ENCODE data around the gene ADAM12. TPM values are rescaled to one million over a fixed set of nuclear protein-coding genes. Genes with fewer than 3 reads are reported as not detected.

ADAM12 gene
- total and polyA plus RNA-seq, 9 of the 15 experiments (the other 6 are each of a cell fraction or from before 2014, with no cell fraction given): not detected

DNA sequence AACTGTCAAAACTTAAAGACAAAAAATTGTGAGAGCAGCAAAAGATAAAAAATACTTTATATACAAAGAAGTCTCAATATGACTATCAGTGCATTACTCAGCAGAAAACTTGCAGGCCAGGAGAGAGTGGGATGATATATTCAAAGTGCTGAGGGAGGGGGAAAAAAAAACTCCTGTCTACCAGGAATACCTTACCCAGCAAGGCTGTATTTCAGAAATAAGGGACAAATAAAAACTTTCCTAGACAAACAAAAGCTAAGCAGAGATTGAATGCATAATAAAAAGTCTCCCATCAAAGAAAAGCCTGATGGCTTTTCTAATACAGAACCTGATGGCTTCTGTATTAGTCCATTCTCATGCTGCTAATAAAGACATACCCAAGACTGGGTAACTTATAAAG lies 31.1 kb downstream of the ADAM12 start:
- Histone ChIP-seq H4K20me1 (replicated peaks; ENCODE audit: control insufficient read depth, insufficient read depth, low read length) (no peaks in the 10 kb centered on the region), H3K4me3 (no peak overlapping the region), H3K9ac (ENCODE audit: insufficient read depth in 1 of 2, low read depth in 2 of 2, low read length in 2 of 2) (no peak overlapping the region), H3K36me3 (ENCODE audit: control insufficient read depth, insufficient read depth, low read length) (no peaks in the 10 kb centered on the region), H3K9me3 (replicated peaks; ENCODE audit: control insufficient read depth, insufficient read depth, low read depth, low read length) (no peaks in the 10 kb centered on the region), H3K4me2 (ENCODE audit: insufficient read depth, low read length) (no peak overlapping the region), H3K4me1 (replicated peaks in 1 of 2; ENCODE audit: control insufficient read depth in 2 of 2, insufficient read depth in 2 of 2, low read length in 2 of 2) (no peaks in the 10 kb centered on the region), H3K79me2 (ENCODE audit: control insufficient read depth, insufficient read depth, low read length) (no peaks in the 10 kb centered on the region), H2AFZ (ENCODE audit: low read depth, low read length) (no peak overlapping the region), H3K27me3 (ENCODE audit: control insufficient read depth in 2 of 2, insufficient read depth in 2 of 2, low read length in 2 of 2) (no peaks in the 10 kb centered on the region), H3K9me1 (ENCODE audit: control insufficient read depth, insufficient read depth, low read length) (no peaks in the 10 kb centered on the region), H3K27ac (ENCODE audit: extremely low read depth, low read depth, low read length) (no peak overlapping the region)
- ATAC-seq: no peak
- in situ Hi-C loops (cut with MboI): no loop called here
- no TSS peak for BruUV-seq (replicated peaks)
- CTCF ChIA-PET (ENCODE audit: low intra/inter-chr PET ratio): no interaction called here
- no peak for FAIRE-seq
- intact Hi-C loops (cut with micrococcal nuclease): no loop called here
- POLR2A ChIA-PET: no interaction called here
- no peak for DNase-seq (ENCODE audit: extremely low read depth in 1 of 4, low spot score in 3 of 4)
- TF ChIP-seq GTF2A2 (tag; IDR thresholded peaks at IDR 0.05): no peak
- TF ChIP-seq THAP12 (CRISPR knock-in tag; IDR thresholded peaks at IDR 0.05): no peak
- TF ChIP-seq ELK1 (CRISPR knock-in tag; IDR thresholded peaks at IDR 0.05): no peak
- TF ChIP-seq RFX5 (IDR thresholded peaks at IDR 0.05; ENCODE audit: low read depth, low read length): no peak
- TF ChIP-seq ZNF217 (CRISPR knock-in tag; IDR thresholded peaks at IDR 0.05): no peak
- no peak for TF ChIP-seq KLF1 (tag; IDR thresholded peaks at IDR 0.05)
- TF ChIP-seq ZFP91 (CRISPR knock-in tag; IDR thresholded peaks at IDR 0.05): no peak
- no peak for TF ChIP-seq RNF2 (IDR thresholded peaks at IDR 0.05)
- no peak for TF ChIP-seq MYC (IDR thresholded peaks at IDR 0.05; ENCODE audit: low read depth, low read length)
- no peak for TF ChIP-seq MYC (CRISPR knock-in tag; IDR thresholded peaks at IDR 0.05; ENCODE audit: borderline replicate concordance, low read depth)
- TF ChIP-seq, protein P1, sequence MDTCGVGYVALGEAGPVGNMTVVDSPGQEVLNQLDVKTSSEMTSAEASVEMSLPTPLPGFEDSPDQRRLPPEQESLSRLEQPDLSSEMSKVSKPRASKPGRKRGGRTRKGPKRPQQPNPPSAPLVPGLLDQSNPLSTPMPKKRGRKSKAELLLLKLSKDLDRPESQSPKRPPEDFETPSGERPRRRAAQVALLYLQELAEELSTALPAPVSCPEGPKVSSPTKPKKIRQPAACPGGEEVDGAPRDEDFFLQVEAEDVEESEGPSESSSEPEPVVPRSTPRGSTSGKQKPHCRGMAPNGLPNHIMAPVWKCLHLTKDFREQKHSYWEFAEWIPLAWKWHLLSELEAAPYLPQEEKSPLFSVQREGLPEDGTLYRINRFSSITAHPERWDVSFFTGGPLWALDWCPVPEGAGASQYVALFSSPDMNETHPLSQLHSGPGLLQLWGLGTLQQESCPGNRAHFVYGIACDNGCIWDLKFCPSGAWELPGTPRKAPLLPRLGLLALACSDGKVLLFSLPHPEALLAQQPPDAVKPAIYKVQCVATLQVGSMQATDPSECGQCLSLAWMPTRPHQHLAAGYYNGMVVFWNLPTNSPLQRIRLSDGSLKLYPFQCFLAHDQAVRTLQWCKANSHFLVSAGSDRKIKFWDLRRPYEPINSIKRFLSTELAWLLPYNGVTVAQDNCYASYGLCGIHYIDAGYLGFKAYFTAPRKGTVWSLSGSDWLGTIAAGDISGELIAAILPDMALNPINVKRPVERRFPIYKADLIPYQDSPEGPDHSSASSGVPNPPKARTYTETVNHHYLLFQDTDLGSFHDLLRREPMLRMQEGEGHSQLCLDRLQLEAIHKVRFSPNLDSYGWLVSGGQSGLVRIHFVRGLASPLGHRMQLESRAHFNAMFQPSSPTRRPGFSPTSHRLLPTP (IDR thresholded peaks at IDR 0.05; ENCODE audit: borderline replicate concordance, extremely low read depth, insufficient read length): no peak
- TF ChIP-seq ZNF586 (CRISPR knock-in tag; conservative IDR thresholded peaks at IDR 0.05): no peak
- TF ChIP-seq L3MBTL2 (IDR thresholded peaks at IDR 0.05): no peak
- no peak for TF ChIP-seq ELF2 (CRISPR knock-in tag; IDR thresholded peaks at IDR 0.05)

All from K562 (cell line).